ENCODE data around the gene MLST8. TPM values are rescaled to one million over a fixed set of nuclear protein-coding genes. Genes with fewer than 3 reads are reported as not detected.

Gene MLST8
- total RNA-seq, 1 donor from 2014 or later: 38.7 TPM

GRCh38 chr16:2158262-2158638 is 47.0 kb upstream of the MLST8 start:
- no peak for TF ChIP-seq CTCF (IDR thresholded peaks at IDR 0.05)
- intact Hi-C loops (cut with micrococcal nuclease): no loop called here
- CTCF ChIA-PET: no interaction called here
- Mint-ChIP-seq H3K27ac (no peak overlapping the region), H3K9me3 (no peaks in the 10 kb centered on the region), H3K4me1 (peaks cover 61% of the 10 kb centered on the region), H3K36me3 (ENCODE audit: low read depth) (peaks cover 25% of the 10 kb centered on the region), H3K27me3 (no peaks in the 10 kb centered on the region), H3K4me3 (no peak overlapping the region)
- POLR2A ChIA-PET: no interaction called here
- DNase-seq: no peak
- ATAC-seq (ENCODE audit: low read depth): no peak

- Mint-ChIP-seq H3K36me3 (ENCODE audit: low read depth) (peaks cover 15% of the 10 kb centered on the region), H3K4me1 (peaks cover 50% of the 10 kb centered on the region), H3K9me3 (no peaks in the 10 kb centered on the region), H3K4me3 (no peak overlapping the region), H3K27ac (no peak overlapping the region), H3K27me3 (no peaks in the 10 kb centered on the region)
- no peak for TF ChIP-seq CTCF (IDR thresholded peaks at IDR 0.05)
- DNase-seq (no peak), ATAC-seq (ENCODE audit: low read depth) (no peak)
- intact Hi-C loops (cut with micrococcal nuclease): no loop called here
- ChIA-PET POLR2A (interaction anchor here (0.6 kb wide), 1 partner anchor 91 kb away, joined by 7 read pairs; no protein-coding TSS in a partner anchor), CTCF (no interaction called here)
Measured at GRCh38 chr16:2159175-2159838, 45.9 kb upstream of the MLST8 start.

- Mint-ChIP-seq H3K4me3 (peak overlapping the region; percentile 32), H3K36me3 (ENCODE audit: low read depth) (peaks cover 4% of the 10 kb centered on the region), H3K4me1 (peaks cover 40% of the 10 kb centered on the region), H3K27ac (no peak overlapping the region), H3K27me3 (no peaks in the 10 kb centered on the region), H3K9me3 (no peaks in the 10 kb centered on the region)
- ATAC-seq (ENCODE audit: low read depth) (peak; percentile 45), DNase-seq (no peak)
- CTCF ChIA-PET: no interaction called here
- TF ChIP-seq CTCF (IDR thresholded peaks at IDR 0.05): no peak
- POLR2A ChIA-PET: interaction anchor here (0.8 kb wide), 1 partner anchor 54 kb away, joined by 4 read pairs; the partner anchor contains the start of gene PGP
- intact Hi-C loops (cut with micrococcal nuclease): no loop called here
Measured at GRCh38 chr16:2160915-2161551, 44.2 kb upstream of the MLST8 start.

- POLR2A ChIA-PET: interaction anchor here (0.6 kb wide), 1 partner anchor 250 kb away, joined by 3 read pairs; no protein-coding TSS in a partner anchor
- no peak for ATAC-seq (ENCODE audit: low read depth)
- CTCF ChIA-PET: no interaction called here
- H3K4me3 Mint-ChIP-seq: no peak overlapping the region
- H3K4me1 Mint-ChIP-seq: peaks cover 31% of the 10 kb centered on the region
- no peak for TF ChIP-seq CTCF (IDR thresholded peaks at IDR 0.05)
- H3K9me3 Mint-ChIP-seq: no peaks in the 10 kb centered on the region
- intact Hi-C loops (cut with micrococcal nuclease): no loop called here
- H3K27me3 Mint-ChIP-seq: no peaks in the 10 kb centered on the region
- no peak overlapping the region for H3K27ac Mint-ChIP-seq
- no peak for DNase-seq
- peaks cover 10% of the 10 kb centered on the region for H3K36me3 Mint-ChIP-seq (ENCODE audit: low read depth)
Measured at GRCh38 chr16:2161911-2162310, 43.3 kb upstream of the MLST8 start.

- POLR2A ChIA-PET: no interaction called here
- CTCF ChIA-PET: no interaction called here
- no peak overlapping the region for H3K4me3 Mint-ChIP-seq
Measured at GRCh38 chr16:2162676-2163118, 42.6 kb upstream of the MLST8 start.

More at GRCh38 chr16:2162676-2163118, 42.6 kb upstream of the MLST8 start:
- intact Hi-C loops (cut with micrococcal nuclease): no loop called here
- no peaks in the 10 kb centered on the region for H3K9me3 Mint-ChIP-seq
- DNase-seq: no peak
- peaks cover 10% of the 10 kb centered on the region for H3K36me3 Mint-ChIP-seq (ENCODE audit: low read depth)
- H3K27me3 Mint-ChIP-seq: no peaks in the 10 kb centered on the region
- no peak overlapping the region for H3K27ac Mint-ChIP-seq
- ATAC-seq (ENCODE audit: low read depth): no peak
- H3K4me1 Mint-ChIP-seq: peaks cover 24% of the 10 kb centered on the region
- TF ChIP-seq CTCF (IDR thresholded peaks at IDR 0.05): no peak
